Activated gamma-delta T cell (primary cell): Measurements from ENCODE around the gene SYCE1L.
"Not testable (repeated sequence)": the region's sequence is repeated elsewhere in the genome, so short reads cannot be mapped to it uniquely, and the experiment has no call there.

Experiments
- DNase-seq: peaks from one replicate; lab custom pipeline; 2025; lab: John Stamatoyannopoulos, UW
- total RNA-seq, 2 donors: gene quantifications; one replicate each; lab custom pipeline; 2026; lab: John Stamatoyannopoulos, UW

Gene SYCE1L
- 4.0 to 4.8 reads per million in 2 donors for total RNA-seq

- DNase-seq, result no peak
These were observed at the start of gene SYCE1L for GRCh38 chr16:77199211-77199610. TSS of gene SYCE1L (plus strand) at chr16:77199408. CDS start at chr16:77199452, 44 bp downstream.

- DNase-seq, result no peak
These were observed 41.7 kb upstream of the SYCE1L start for GRCh38 chr16:77157346-77158058.

- no peak for DNase-seq
These were observed 40.9 kb upstream of the SYCE1L start for GRCh38 chr16:77158293-77158692.

- no peak for DNase-seq
These were observed 34.2 kb upstream of the SYCE1L start for GRCh38 chr16:77165006-77165405.

GRCh38 chr16:77165536-77166236, 33.5 kb upstream of the SYCE1L start:
- DNase-seq, result not testable (repeated sequence)

- DNase-seq, result no peak
These were observed 32.5 kb upstream of the SYCE1L start for GRCh38 chr16:77166726-77167125.

- DNase-seq, result no peak
These were observed 30.3 kb upstream of the SYCE1L start for GRCh38 chr16:77168901-77169300.

GRCh38 chr16:77169650-77170236, 29.5 kb upstream of the SYCE1L start:
- DNase-seq, result no peak

GRCh38 chr16:77170805-77171204, 28.4 kb upstream of the SYCE1L start:
- DNase-seq, result no peak

GRCh38 chr16:77171745-77172635, 27.2 kb upstream of the SYCE1L start:
- no peak for DNase-seq

GRCh38 chr16:77172951-77173350, 26.3 kb upstream of the SYCE1L start:
- no peak for DNase-seq

GRCh38 chr16:77183137-77183536, 16.1 kb upstream of the SYCE1L start:
- no peak for DNase-seq

GRCh38 chr16:77186298-77186697, 12.9 kb upstream of the SYCE1L start:
- DNase-seq, result not testable (repeated sequence)

GRCh38 chr16:77190190-77190477, 9.1 kb upstream of the SYCE1L start:
- DNase-seq, result no peak

GRCh38 chr16:77190478-77191258, 8.5 kb upstream of the SYCE1L start, which contains the start of gene MON1B:
TSS of gene MON1B (plus strand) at chr16:77191190. CDS start at chr16:77191486, 296 bp downstream.
- DNase-seq, result peak; percentile 88

GRCh38 chr16:77191259-77191969, 7.8 kb upstream of the SYCE1L start:
- no peak for DNase-seq

- DNase-seq, result no peak
These were observed 5.8 kb upstream of the SYCE1L start for GRCh38 chr16:77193377-77193776.

- DNase-seq, result no peak
These were observed 4.6 kb upstream of the SYCE1L start for GRCh38 chr16:77194295-77195231.

- DNase-seq, result no peak
These were observed 3.8 kb upstream of the SYCE1L start for GRCh38 chr16:77195411-77195810.
